Chondrocyte (in vitro differentiated cells): ENCODE measurements around the gene CHST7. TPM values are rescaled to one million over a fixed set of nuclear protein-coding genes. Genes with fewer than 3 reads are reported as not detected.

Experiments used
- DNase-seq: peaks from one replicate; pipeline ENCODE4 v3.0.0; 2021; ENCODE audit warnings: mixed read lengths, low spot score
- H3K27ac Mint-ChIP-seq: one replicate; pipeline ENCODE4 v1.8.0; 2021; ENCODE audit warnings: mild to moderate bottlenecking, moderate library complexity, mixed read lengths; ENCODE audit not compliant: unreplicated experiment
- H3K27me3 Mint-ChIP-seq: 2 replicates; pipeline ENCODE4 v1.8.0; 2021; ENCODE audit warnings: low read depth, mixed read lengths
- H3K36me3 Mint-ChIP-seq: 2 replicates; pipeline ENCODE4 v1.8.0; 2021; ENCODE audit warnings: low read depth, mixed read lengths
- H3K4me1 Mint-ChIP-seq: 2 replicates; pipeline ENCODE4 v1.8.0; 2021; ENCODE audit warnings: low read depth, mild to moderate bottlenecking, mixed read lengths
- H3K4me3 Mint-ChIP-seq: one replicate; pipeline ENCODE4 v1.8.0; 2021; ENCODE audit warnings: mild to moderate bottlenecking, moderate library complexity, mixed read lengths; ENCODE audit not compliant: unreplicated experiment
- H3K9me3 Mint-ChIP-seq: 2 replicates; pipeline ENCODE4 v1.8.0; 2021; ENCODE audit warnings: low read depth, mixed read lengths
- CTCF ChIP-seq: fragments of 200-600 bp; sonication (generic); IDR thresholded peaks from 2 replicates; pipeline ENCODE4 v1.5.0; 2021; ENCODE audit warnings: antibody characterized with exemption, mild to moderate bottlenecking, moderate library complexity
- total RNA-seq: library from RNA; stranded (reverse); gene quantifications from 3 replicates; pipeline ENCODE4 v1.2.1, GENCODE V29; 2021

CHST7 gene
- total RNA-seq, 1 donor from 2014 or later: 7.0 TPM

- no peaks in the 10 kb centered on the region for H3K27me3 Mint-ChIP-seq
- H3K36me3 Mint-ChIP-seq: no peaks in the 10 kb centered on the region
- H3K4me3 Mint-ChIP-seq: no peak overlapping the region
- peaks cover 7% of the 10 kb centered on the region for H3K9me3 Mint-ChIP-seq
- no peak overlapping the region for H3K27ac Mint-ChIP-seq
- no peak for TF ChIP-seq CTCF
- no peak for DNase-seq
- peaks cover 26% of the 10 kb centered on the region for H3K4me1 Mint-ChIP-seq
Measured at GRCh38 chrX:46597771-46598170, 24.2 kb downstream of the CHST7 start.

- DNase-seq: no peak
- Mint-ChIP-seq H3K27ac (no peak overlapping the region), H3K4me1 (peaks cover 15% of the 10 kb centered on the region), H3K27me3 (no peaks in the 10 kb centered on the region), H3K36me3 (no peaks in the 10 kb centered on the region), H3K4me3 (no peak overlapping the region), H3K9me3 (peaks cover 4% of the 10 kb centered on the region)
- no peak for TF ChIP-seq CTCF
Measured at GRCh38 chrX:46599051-46599560, 25.5 kb downstream of the CHST7 start.

GRCh38 chrX:46601283-46601682, 27.7 kb downstream of the CHST7 start:
- H3K27ac Mint-ChIP-seq: no peak overlapping the region

GRCh38 chrX:46602468-46603102, 29.0 kb downstream of the CHST7 start:
- no peak overlapping the region for H3K27ac Mint-ChIP-seq

More at GRCh38 chrX:46601283-46601682, 27.7 kb downstream of the CHST7 start:
- Mint-ChIP-seq H3K36me3 (no peaks in the 10 kb centered on the region), H3K9me3 (peaks cover 5% of the 10 kb centered on the region), H3K4me1 (peaks cover 15% of the 10 kb centered on the region), H3K27me3 (no peaks in the 10 kb centered on the region), H3K4me3 (no peak overlapping the region)
- TF ChIP-seq CTCF: no peak
- no peak for DNase-seq

GRCh38 chrX:46607916-46608315, 34.4 kb downstream of the CHST7 start:
- TF ChIP-seq CTCF: no peak
- H3K4me1 Mint-ChIP-seq: no peaks in the 10 kb centered on the region
- H3K36me3 Mint-ChIP-seq: no peaks in the 10 kb centered on the region
- peaks cover 19% of the 10 kb centered on the region for H3K9me3 Mint-ChIP-seq
- H3K27me3 Mint-ChIP-seq: no peaks in the 10 kb centered on the region
- DNase-seq: no peak
- H3K4me3 Mint-ChIP-seq: no peak overlapping the region
- H3K27ac Mint-ChIP-seq: no peak overlapping the region

More at GRCh38 chrX:46602468-46603102, 29.0 kb downstream of the CHST7 start:
- Mint-ChIP-seq H3K36me3 (no peaks in the 10 kb centered on the region), H3K4me1 (peaks cover 15% of the 10 kb centered on the region), H3K27me3 (no peaks in the 10 kb centered on the region), H3K4me3 (no peak overlapping the region), H3K9me3 (peaks cover 7% of the 10 kb centered on the region)
- TF ChIP-seq CTCF: no peak
- no peak for DNase-seq
